HL-60/S4 treated with retinoic acid at 250 ng/mL for 4 days and 3 days (cell line): Measurements from ENCODE around the gene OPCML.

Experiments used
- in situ Hi-C: fragments of 300-500 bp; cut with MboI; formaldehyde crosslinking; loops from 2 replicates; pipeline ENCODE4 v1.7.0; 2022; ENCODE audit warnings: low sequenced_read_pairs

Gene OPCML

GRCh38 chr11:132999031-132999430, 533.3 kb downstream of the OPCML start:
- in situ Hi-C loops: no loop called here

GRCh38 chr11:132997396-132997795, 534.9 kb downstream of the OPCML start:
- in situ Hi-C loops: no loop called here

- in situ Hi-C loops: no loop called here
Measured at GRCh38 chr11:132994966-132995365, 537.3 kb downstream of the OPCML start.

- in situ Hi-C loops: no loop called here
Measured at GRCh38 chr11:132993991-132994502, 538.3 kb downstream of the OPCML start.

- in situ Hi-C loops: no loop called here
Measured at GRCh38 chr11:132992838-132993631, 539.3 kb downstream of the OPCML start.

- in situ Hi-C loops: no loop called here
Measured at GRCh38 chr11:132988411-132988810, 543.9 kb downstream of the OPCML start.

- in situ Hi-C loops: no loop called here
Measured at GRCh38 chr11:132987936-132988335, 544.4 kb downstream of the OPCML start.

GRCh38 chr11:132983641-132983978, 548.7 kb downstream of the OPCML start:
- in situ Hi-C loops: no loop called here

- in situ Hi-C loops: no loop called here
Measured at GRCh38 chr11:132982772-132983640, 549.3 kb downstream of the OPCML start.

GRCh38 chr11:132981131-132981956, 551.0 kb downstream of the OPCML start:
- in situ Hi-C loops: no loop called here

- in situ Hi-C loops: no loop called here
Measured at GRCh38 chr11:132980670-132981069, 551.6 kb downstream of the OPCML start.

GRCh38 chr11:132977746-132978145, 554.6 kb downstream of the OPCML start:
- in situ Hi-C loops: no loop called here

GRCh38 chr11:132977241-132977640, 555.1 kb downstream of the OPCML start:
- in situ Hi-C loops: no loop called here

- in situ Hi-C loops: no loop called here
Measured at GRCh38 chr11:132976115-132976514, 556.2 kb downstream of the OPCML start.

- in situ Hi-C loops: no loop called here
Measured at GRCh38 chr11:132973686-132974085, 558.6 kb downstream of the OPCML start.

- in situ Hi-C loops: no loop called here
Measured at GRCh38 chr11:132972565-132972964, 559.7 kb downstream of the OPCML start.

GRCh38 chr11:132971351-132971750, 561.0 kb downstream of the OPCML start:
- in situ Hi-C loops: no loop called here

- in situ Hi-C loops: no loop called here
Measured at GRCh38 chr11:132969892-132970291, 562.4 kb downstream of the OPCML start.

- in situ Hi-C loops: no loop called here
Measured at GRCh38 chr11:132962041-132962440, 570.3 kb downstream of the OPCML start.

GRCh38 chr11:132961453-132961852, 570.8 kb downstream of the OPCML start:
- in situ Hi-C loops: no loop called here
